Activated T-cell treated with anti-CD3 and anti-CD28 coated beads, Interleukin-2, amount 50 U/mL, for 4 hours (primary cell): ENCODE results near the gene MPIG6B. TPM values are rescaled to one million over a fixed set of nuclear protein-coding genes. Genes with fewer than 3 reads are reported as not detected.

ENCODE experiments used
- ATAC-seq, 2 donors: fragments of 200-7000 bp; cut with Tn5 transposase; one replicate each; pipeline ENCODE4 v1.10.0; 2021
- DNase-seq: peaks from one replicate; pipeline ENCODE4 v3.0.0-alpha.2; 2020
- H3K27me3 Mint-ChIP-seq: one replicate; pipeline ENCODE4 v1.8.0; 2021; ENCODE audit warnings: low read depth, mixed read lengths
- H3K36me3 Mint-ChIP-seq: one replicate; pipeline ENCODE4 v1.8.0; 2022; ENCODE audit warnings: mixed read lengths; ENCODE audit not compliant: insufficient read depth
- H3K4me1 Mint-ChIP-seq: one replicate; pipeline ENCODE4 v1.8.0; 2021; ENCODE audit warnings: low read depth, mixed read lengths
- H3K4me3 Mint-ChIP-seq: one replicate; pipeline ENCODE4 v1.8.0; 2021; ENCODE audit warnings: mild to moderate bottlenecking, moderate library complexity, mixed read lengths
- H3K9me3 Mint-ChIP-seq: one replicate; pipeline ENCODE4 v1.8.0; 2021; ENCODE audit warnings: mixed read lengths
- total RNA-seq, 3 donors: library from RNA; stranded (reverse); gene quantifications; one replicate each; pipeline ENCODE4 v1.2.1, GENCODE V29; 2021

The MPIG6B gene
- total RNA-seq, 3 donors from 2014 or later, result 0.33 to 0.55 TPM; not detected in 1

- Mint-ChIP-seq H3K4me3 (peak within 1 kb of the TSS; percentile 98), H3K36me3 (peaks cover 17% of the 10 kb centered on the region), H3K4me1 (peaks cover 66% of the 10 kb centered on the region), H3K27me3 (no peaks in the 10 kb centered on the region), H3K9me3 (no peaks in the 10 kb centered on the region)
- peak; percentile 76 for DNase-seq
- peak; percentile 36 to 38 for ATAC-seq
Observed at GRCh38 chr6:31736021-31736767, 13.0 kb downstream of the MPIG6B start, which contains the start of gene CLIC1. TSS of gene CLIC1 (minus strand) at chr6:31736530. CDS start at chr6:31736300, 230 bp downstream.

GRCh38 chr6:31736768-31737314, 13.7 kb downstream of the MPIG6B start:
- H3K4me3 Mint-ChIP-seq, result peak overlapping the region; percentile 98
- ATAC-seq, result no peak
- DNase-seq, result no peak
- no peaks in the 10 kb centered on the region for H3K9me3 Mint-ChIP-seq
- H3K36me3 Mint-ChIP-seq, result peaks cover 18% of the 10 kb centered on the region
- no peaks in the 10 kb centered on the region for H3K27me3 Mint-ChIP-seq
- peaks cover 71% of the 10 kb centered on the region for H3K4me1 Mint-ChIP-seq

GRCh38 chr6:31737315-31737990, 14.3 kb downstream of the MPIG6B start:
- Mint-ChIP-seq H3K4me1 (peaks cover 69% of the 10 kb centered on the region), H3K27me3 (no peaks in the 10 kb centered on the region)

GRCh38 chr6:31737991-31738979, 15.1 kb downstream of the MPIG6B start:
- Mint-ChIP-seq H3K4me3 (peak overlapping the region; percentile 98), H3K27me3 (no peaks in the 10 kb centered on the region), H3K36me3 (peaks cover 14% of the 10 kb centered on the region), H3K9me3 (no peaks in the 10 kb centered on the region), H3K4me1 (peaks cover 66% of the 10 kb centered on the region)
- DNase-seq (peak; percentile 53), ATAC-seq (no peak)

More at GRCh38 chr6:31737315-31737990, 14.3 kb downstream of the MPIG6B start:
- H3K36me3 Mint-ChIP-seq, result peaks cover 14% of the 10 kb centered on the region
- H3K4me3 Mint-ChIP-seq, result peak overlapping the region; percentile 98
- DNase-seq (no peak), ATAC-seq (no peak)
- no peaks in the 10 kb centered on the region for H3K9me3 Mint-ChIP-seq

- Mint-ChIP-seq H3K36me3 (peaks cover 8% of the 10 kb centered on the region), H3K9me3 (no peaks in the 10 kb centered on the region), H3K4me3 (peak within 1 kb of the TSS; percentile 95), H3K27me3 (no peaks in the 10 kb centered on the region), H3K4me1 (peaks cover 54% of the 10 kb centered on the region)
- peak; percentile 91 for DNase-seq
- ATAC-seq, result peak; percentile 93 to 94
Observed at GRCh38 chr6:31739639-31740396, 16.6 kb downstream of the MPIG6B start, which contains the start of gene MSH5. TSS of gene MSH5 (plus strand) at chr6:31740005. CDS start at chr6:31740467, 462 bp downstream.

- DNase-seq (no peak), ATAC-seq (peak in 1 of 2 donors; percentile 0)
- Mint-ChIP-seq H3K27me3 (no peaks in the 10 kb centered on the region), H3K36me3 (peaks cover 8% of the 10 kb centered on the region), H3K4me1 (peaks cover 52% of the 10 kb centered on the region), H3K4me3 (peak overlapping the region; percentile 95), H3K9me3 (no peaks in the 10 kb centered on the region)
Observed at GRCh38 chr6:31740397-31741223, 17.4 kb downstream of the MPIG6B start.

GRCh38 chr6:31741815-31742214, 18.6 kb downstream of the MPIG6B start:
- peaks cover 8% of the 10 kb centered on the region for H3K36me3 Mint-ChIP-seq
- no peaks in the 10 kb centered on the region for H3K27me3 Mint-ChIP-seq
- peaks cover 45% of the 10 kb centered on the region for H3K4me1 Mint-ChIP-seq
- no peak for ATAC-seq
- no peak for DNase-seq
- H3K4me3 Mint-ChIP-seq, result no peak overlapping the region
- no peaks in the 10 kb centered on the region for H3K9me3 Mint-ChIP-seq

GRCh38 chr6:31742894-31743293, 19.7 kb downstream of the MPIG6B start:
- peaks cover 35% of the 10 kb centered on the region for H3K4me1 Mint-ChIP-seq
- no peak overlapping the region for H3K4me3 Mint-ChIP-seq
- DNase-seq, result no peak
- ATAC-seq, result no peak
- H3K36me3 Mint-ChIP-seq, result peaks cover 13% of the 10 kb centered on the region
- no peaks in the 10 kb centered on the region for H3K27me3 Mint-ChIP-seq
- H3K9me3 Mint-ChIP-seq, result no peaks in the 10 kb centered on the region

- no peak for ATAC-seq
- H3K36me3 Mint-ChIP-seq, result peaks cover 13% of the 10 kb centered on the region
Observed at GRCh38 chr6:31744422-31744821, 21.2 kb downstream of the MPIG6B start.

GRCh38 chr6:31749301-31750036, 26.3 kb downstream of the MPIG6B start:
- H3K4me1 Mint-ChIP-seq, result no peaks in the 10 kb centered on the region
- H3K9me3 Mint-ChIP-seq, result no peaks in the 10 kb centered on the region
- ATAC-seq (no peak), DNase-seq (no peak)
- H3K4me3 Mint-ChIP-seq, result no peak overlapping the region
- H3K36me3 Mint-ChIP-seq, result peaks cover 9% of the 10 kb centered on the region
- no peaks in the 10 kb centered on the region for H3K27me3 Mint-ChIP-seq

More at GRCh38 chr6:31744422-31744821, 21.2 kb downstream of the MPIG6B start:
- Mint-ChIP-seq H3K9me3 (no peaks in the 10 kb centered on the region), H3K27me3 (no peaks in the 10 kb centered on the region), H3K4me3 (no peak overlapping the region), H3K4me1 (peaks cover 20% of the 10 kb centered on the region)
- no peak for DNase-seq

- Mint-ChIP-seq H3K4me3 (no peak overlapping the region), H3K36me3 (peaks cover 9% of the 10 kb centered on the region), H3K27me3 (no peaks in the 10 kb centered on the region), H3K9me3 (no peaks in the 10 kb centered on the region), H3K4me1 (no peaks in the 10 kb centered on the region)
- ATAC-seq (no peak), DNase-seq (no peak)
Observed at GRCh38 chr6:31750411-31751022, 27.3 kb downstream of the MPIG6B start.
